Stomach (tissue), 9 donors: Measurements from ENCODE around the gene LMAN1L. TPM values are rescaled to one million over a fixed set of nuclear protein-coding genes. Genes with fewer than 3 reads are reported as not detected.

Experiments used
- DNase-seq, 2 donors: peaks; one replicate each; pipeline versions ENCODE4 v3.0.0 to v3.0.0-alpha.2; 2013 to 2019
- H3K27ac ChIP-seq, 5 donors: fragments of 200-600 bp in 4 of 5; sonication (generic) in 4 of 5; one replicate each; pipeline ENCODE4 v1.5.1; 2013 to 2019; ENCODE audit warnings: mild to moderate bottlenecking in 1 of 5, moderate library complexity in 1 of 5
- H3K27me3 ChIP-seq, 3 donors: fragments of 200-600 bp; sonication (generic); one replicate each; pipeline ENCODE4 v1.5.1; 2017 to 2019; ENCODE audit warnings: mixed run types in 1 of 3
- H3K36me3 ChIP-seq, 4 donors: fragments of 200-600 bp; sonication (generic); 1 replicate in 3 of 4; 2 replicates in 1 of 4; pipeline ENCODE4 v1.5.1; 2016 to 2019
- H3K4me1 ChIP-seq, 4 donors: fragments of 200-600 bp; sonication (generic); one replicate each; pipeline ENCODE4 v1.5.1; 2016 to 2019
- H3K4me3 ChIP-seq, 4 donors: fragments of 200-600 bp; sonication (generic) in 3 of 4; one replicate each; pipeline ENCODE4 v1.5.1; 2016 to 2019; ENCODE audit warnings: mild to moderate bottlenecking in 1 of 4
- H3K9me3 ChIP-seq, 4 donors: fragments of 200-600 bp; sonication (generic); one replicate each; pipeline ENCODE4 v1.5.1; 2016 to 2019
- CTCF ChIP-seq, 7 experiments: fragments of 450-650 bp in 4 of 7; fragments of 200-600 bp in 3 of 7; sonication (generic) in 3 of 7; IDR thresholded peaks; one replicate each; pipeline ENCODE4 v1.5.1; 2016 to 2019; ENCODE audit warnings: antibody characterized with exemption in 7 of 7, control low read depth in 2 of 7, mild to moderate bottlenecking in 1 of 7
- EP300 ChIP-seq: sonication (generic); formaldehyde crosslinking; IDR thresholded peaks from one replicate; pipeline ENCODE4 v1.6.1; 2017; ENCODE audit warnings: antibody characterized with exemption
- POLR2A ChIP-seq, 4 donors: fragments of 450-650 bp; IDR thresholded peaks; one replicate each; pipeline ENCODE4 v1.6.1; 2016; ENCODE audit warnings: antibody characterized with exemption in 4 of 4, control low read depth in 2 of 4, mild to moderate bottlenecking in 1 of 4, moderate library complexity in 1 of 4
- POLR2AphosphoS5 ChIP-seq, 3 donors: sonication (generic); formaldehyde crosslinking; IDR thresholded peaks; one replicate each; pipeline ENCODE4 v1.6.1; 2016; ENCODE audit warnings: antibody characterized with exemption in 3 of 3
- WGBS, 5 donors: extraction: QIAGEN DNeasy Blood & Tissue Kit in 3 of 5; methylation state at CpG; one replicate each; pipeline versions ENCODE4 v1.1.5 to v1.1.7; 2013 to 2018; 5-methylcytosine and 5-hydroxymethylcytosine counted together
- intact Hi-C: fragments of 100-400 bp; cut with DNase I; formaldehyde crosslinking; loops from one replicate; pipeline ENCODE4 v1.15.1; 2023; ENCODE audit warnings: low total_unique reads
- polyA plus RNA-seq, 3 donors: library from polyadenylated mRNA; stranded (reverse); fragments of 200-250 nt; gene quantifications; one replicate each; pipeline ENCODE4 v1.2.3, GENCODE V29; 2013
- total RNA-seq, 5 donors: library from RNA; depleted of rRNA; stranded (reverse); fragments of >200 nt; gene quantifications; one replicate each; pipeline versions ENCODE4 v1.1.0 to v1.2.3, GENCODE V29; 2014 to 2016
- donor health status: healthy with polysubstance abuse.
- donor health status: Bipolar disorder and iron deficiency.
- donor health status: healthy.

LMAN1L gene
- total and polyA plus RNA-seq, 8 donors = 5.9 to 83.5 TPM; not detected in 6

GRCh38 chr15:74781431-74782258, 31.0 kb upstream of the LMAN1L start, which contains the start of gene CSK:
TSS of gene CSK (plus strand) at chr15:74782080. CDS start at chr15:74798298, 16,218 bp downstream.
- TF ChIP-seq CTCF (IDR thresholded peaks at IDR 0.05) (peak in 4 of 7 experiments; percentile 25 to 88 (median 61)), POLR2AphosphoS5 (IDR thresholded peaks at IDR 0.05) (peak in 2 of 3 donors; percentile 61 to 69), POLR2A (IDR thresholded peaks at IDR 0.05) (no peak), EP300 (no peak)
- Histone ChIP-seq H3K4me3 (peak within 1 kb of the TSS; percentile 77 to 84 (median 81)), H3K27me3 (no peaks in the 10 kb centered on the region), H3K27ac (peak within 1 kb of the TSS; percentile 85 to 95 (median 91)), H3K4me1 (peaks cover 60 to 92% (median 80%) of the 10 kb centered on the region in 4 donors), H3K36me3 (no peaks in the 10 kb centered on the region), H3K9me3 (no peaks in the 10 kb centered on the region)
- 0 to 1% (median 1%) methylated on average over 16 to 73 of the region's 74 CpGs for WGBS, 5 donors
- intact Hi-C loops = no loop called here
- peak; percentile 81 to 93 for DNase-seq

- peaks cover 68 to 92% (median 80%) of the 10 kb centered on the region in 4 donors for H3K4me1 ChIP-seq
Measured at GRCh38 chr15:74782259-74783071, 30.2 kb upstream of the LMAN1L start.

GRCh38 chr15:74783072-74783807, 29.4 kb upstream of the LMAN1L start:
- Histone ChIP-seq H3K27ac (peak overlapping the region; percentile 85 to 95 (median 91)), H3K4me3 (peak overlapping the region; percentile 77 to 84 (median 81)), H3K4me1 (peaks cover 76 to 92% (median 84%) of the 10 kb centered on the region in 4 donors), H3K27me3 (no peaks in the 10 kb centered on the region), H3K9me3 (no peaks in the 10 kb centered on the region), H3K36me3 (no peaks in the 10 kb centered on the region)
- DNase-seq = peak in 1 of 2 donors; percentile 64
- intact Hi-C loops = no loop called here
- 2 to 5% (median 3%) methylated on average over 12 to 13 of the region's 13 CpGs for WGBS, 5 donors
- no peak for TF ChIP-seq CTCF (IDR thresholded peaks at IDR 0.05)
- TF ChIP-seq POLR2A (IDR thresholded peaks at IDR 0.05) = no peak

More at GRCh38 chr15:74782259-74783071, 30.2 kb upstream of the LMAN1L start:
- TF ChIP-seq EP300 = no peak
- TF ChIP-seq POLR2A (IDR thresholded peaks at IDR 0.05) = no peak
- TF ChIP-seq CTCF (IDR thresholded peaks at IDR 0.05) = no peak
- TF ChIP-seq POLR2AphosphoS5 (IDR thresholded peaks at IDR 0.05) = no peak
- H3K27me3 ChIP-seq = no peaks in the 10 kb centered on the region
- H3K27ac ChIP-seq = peak overlapping the region; percentile 85 to 95 (median 91)
- WGBS, 5 donors = 0 to 1% (median 0%) methylated on average over 29 to 72 of the region's 72 CpGs
- intact Hi-C loops = no loop called here
- DNase-seq = peak; percentile 56 to 73
- H3K9me3 ChIP-seq = no peaks in the 10 kb centered on the region
- peak overlapping the region; percentile 77 to 84 (median 81) for H3K4me3 ChIP-seq
- no peaks in the 10 kb centered on the region for H3K36me3 ChIP-seq

GRCh38 chr15:74783808-74784175, 28.8 kb upstream of the LMAN1L start:
- H3K4me3 ChIP-seq = peak overlapping the region; percentile 77 to 84 (median 81)
- H3K36me3 ChIP-seq = no peaks in the 10 kb centered on the region
- peak overlapping the region; percentile 85 to 95 (median 91) for H3K27ac ChIP-seq
- no peaks in the 10 kb centered on the region for H3K27me3 ChIP-seq
- WGBS, 5 donors = 17 to 34% (median 24%) methylated on average over 1 to 3 of the region's 3 CpGs
- TF ChIP-seq EP300 = no peak
- intact Hi-C loops = no loop called here
- DNase-seq = no peak
- peaks cover 81 to 92% (median 87%) of the 10 kb centered on the region in 4 donors for H3K4me1 ChIP-seq
- no peaks in the 10 kb centered on the region for H3K9me3 ChIP-seq
